NCI-H2171 treated with DMSO at 0.1 percent for 48 hours (cell line): ENCODE data around the gene ASPHD2.

ENCODE experiments used
- DNase-seq: peaks from one replicate; lab custom pipeline; 2025; lab: John Stamatoyannopoulos, UW

Gene ASPHD2

DNA sequence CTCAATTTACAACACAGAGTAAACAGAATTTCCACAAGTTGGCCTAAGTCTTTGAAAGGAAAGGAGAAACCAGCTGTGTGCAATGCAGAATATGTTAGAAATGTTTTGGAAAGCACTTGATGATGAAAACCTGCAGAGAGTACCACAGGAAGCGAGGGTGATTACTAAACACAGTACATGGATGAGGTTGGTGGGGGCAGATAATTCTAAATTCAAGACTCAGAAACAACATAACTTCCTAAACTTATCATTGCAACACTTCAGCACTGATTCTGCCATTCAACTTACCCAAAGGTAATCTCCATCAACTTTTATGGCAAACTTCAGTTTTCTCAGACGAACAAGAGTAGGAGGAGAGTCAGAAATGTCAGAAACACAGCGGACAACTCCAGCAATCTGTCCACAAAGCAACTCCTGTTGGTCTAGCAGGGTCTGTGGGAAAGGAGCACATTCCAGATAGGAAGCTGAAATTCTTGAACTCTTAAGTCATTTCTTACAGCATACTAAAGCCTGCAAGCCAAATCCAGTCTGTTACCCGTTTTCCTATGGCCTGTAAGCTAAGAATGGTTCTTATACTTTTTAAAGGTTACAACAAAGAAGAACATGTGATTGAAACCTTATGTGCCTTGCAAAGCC lies 47.8 kb downstream of the ASPHD2 start:
- DNase-seq = no peak

DNA sequence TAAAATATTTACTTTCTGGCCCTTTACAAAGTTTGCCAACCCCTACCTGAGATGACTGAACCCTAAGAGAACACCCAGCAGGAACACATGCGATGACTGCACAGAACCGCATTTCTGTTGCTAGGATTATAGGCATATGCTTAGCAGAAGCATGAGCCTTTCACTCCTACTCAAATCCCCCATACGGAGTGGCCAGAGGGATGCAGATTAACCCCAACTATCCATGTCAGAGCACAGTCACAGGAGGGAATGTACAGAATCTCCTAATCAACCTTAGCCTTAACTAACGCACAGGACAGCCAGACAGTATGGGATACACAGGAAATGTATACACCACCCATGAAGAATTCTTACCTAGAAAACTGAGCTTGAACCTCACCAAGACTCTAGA lies 48.3 kb downstream of the ASPHD2 start:
- DNase-seq = no peak

DNA sequence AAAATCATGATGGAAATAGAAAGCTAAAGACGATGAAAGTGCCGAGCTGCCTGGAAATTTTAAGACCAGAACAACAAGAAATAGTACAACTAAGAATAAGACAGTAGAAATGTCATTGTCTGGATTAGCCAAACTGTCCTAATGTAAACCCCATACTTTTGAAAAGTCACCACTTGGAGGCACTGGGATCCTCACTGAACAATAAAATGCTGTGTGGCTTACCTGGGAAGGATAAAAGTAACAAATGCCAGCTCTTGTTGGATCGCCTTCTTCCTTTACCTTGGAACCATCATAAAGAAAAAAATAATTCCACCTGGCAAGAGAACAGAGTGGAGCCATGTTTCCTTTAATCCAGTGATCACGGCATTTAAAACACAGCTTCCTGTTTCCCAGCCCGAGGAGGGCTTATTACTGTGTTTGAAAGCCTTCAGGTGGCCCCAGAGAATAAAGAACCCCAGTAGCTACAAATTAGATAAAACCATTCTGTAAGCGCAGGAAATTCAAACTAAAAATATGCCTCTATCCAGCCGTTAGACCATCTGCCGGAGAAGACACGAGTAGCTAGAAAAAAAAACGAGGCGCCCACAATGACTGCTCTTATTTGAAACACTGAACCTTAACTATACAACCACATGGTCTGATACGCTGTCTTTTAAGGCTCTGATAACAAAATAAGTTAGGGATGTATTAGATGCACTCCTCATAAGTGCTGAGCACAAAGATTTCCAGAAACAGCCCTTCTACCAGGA lies 50.2 kb downstream of the ASPHD2 start:
- DNase-seq = peak; percentile 79

DNA sequence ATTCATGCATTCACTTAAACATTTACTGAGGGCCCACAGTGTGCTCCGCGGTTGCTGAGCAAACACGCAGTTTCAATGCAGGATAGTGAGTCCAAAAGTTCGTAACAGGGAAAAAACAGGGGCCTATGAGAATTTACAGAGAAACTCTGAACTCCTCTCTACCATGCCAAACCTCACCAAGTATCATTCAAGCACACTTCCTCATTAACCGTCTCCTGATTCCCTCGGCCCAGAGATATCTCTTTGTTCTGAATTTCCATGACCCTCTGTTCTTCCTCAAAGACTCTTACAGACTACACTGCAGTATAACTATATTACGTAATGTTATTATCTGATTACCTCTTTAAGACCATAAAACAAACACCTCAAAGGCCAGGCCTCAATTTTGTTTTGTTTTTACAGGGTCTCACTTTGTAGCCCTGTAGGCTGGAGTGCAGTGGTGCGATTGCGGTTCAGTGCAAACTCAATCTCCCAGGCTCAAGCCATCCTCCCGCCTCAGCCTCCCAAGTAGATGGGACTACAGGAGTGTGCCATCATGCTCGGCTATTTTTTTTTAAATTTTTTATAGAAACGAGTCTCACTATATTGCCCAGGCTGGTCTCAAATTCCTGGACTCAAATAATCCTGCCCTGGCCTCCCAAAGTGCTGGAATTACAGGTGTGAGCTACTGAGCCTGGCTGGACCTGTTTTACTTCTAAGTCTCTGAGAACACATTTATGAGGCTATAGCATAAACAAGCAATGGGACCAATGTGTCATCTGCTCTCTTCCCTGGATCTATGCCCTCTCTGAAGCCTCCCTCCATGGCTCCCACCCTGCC lies 50.9 kb downstream of the ASPHD2 start:
- DNase-seq = peak; percentile 46

DNA sequence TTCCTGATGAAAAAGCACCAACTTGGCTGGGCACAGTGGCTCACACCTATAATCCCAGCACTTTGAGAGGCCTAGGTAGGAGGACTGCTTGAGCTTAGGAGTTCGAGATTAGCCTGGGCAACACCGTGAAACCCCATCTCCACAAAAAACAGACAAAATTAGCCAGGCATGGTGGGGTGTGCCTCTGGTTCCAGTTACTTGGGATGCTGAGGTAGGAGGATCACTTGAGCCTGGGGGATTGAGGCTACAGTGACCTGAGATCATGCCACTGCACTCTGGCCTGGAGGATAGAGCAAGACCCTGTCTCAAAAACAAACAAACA lies 51.5 kb downstream of the ASPHD2 start:
- no peak for DNase-seq

DNA sequence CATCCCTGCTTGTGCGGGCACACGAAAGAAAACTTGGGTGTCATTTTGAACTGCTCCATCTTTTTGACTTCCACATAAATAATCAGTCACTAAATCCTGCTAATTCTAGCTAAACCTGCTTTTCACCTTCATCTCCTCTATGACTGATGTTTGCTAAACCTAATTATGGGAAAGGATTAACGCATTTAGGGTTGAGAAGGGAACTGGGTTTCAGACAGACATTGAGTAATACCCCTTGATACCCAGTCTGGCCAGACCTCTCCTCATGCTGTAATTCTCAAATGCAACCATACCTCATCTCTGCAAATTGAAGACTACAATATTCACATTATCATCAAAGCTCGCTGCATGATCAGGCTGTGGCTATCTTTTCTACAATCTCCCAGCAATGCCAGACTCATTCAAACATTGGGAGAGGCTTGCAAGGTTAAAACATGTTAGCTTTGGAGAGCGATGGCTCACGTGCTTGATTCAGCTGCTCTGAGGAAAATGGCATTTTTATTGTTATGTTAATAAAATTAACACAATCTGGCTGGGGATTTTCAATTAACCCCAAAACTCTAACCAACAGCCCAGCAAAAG lies 52.1 kb downstream of the ASPHD2 start:
- DNase-seq = no peak

DNA sequence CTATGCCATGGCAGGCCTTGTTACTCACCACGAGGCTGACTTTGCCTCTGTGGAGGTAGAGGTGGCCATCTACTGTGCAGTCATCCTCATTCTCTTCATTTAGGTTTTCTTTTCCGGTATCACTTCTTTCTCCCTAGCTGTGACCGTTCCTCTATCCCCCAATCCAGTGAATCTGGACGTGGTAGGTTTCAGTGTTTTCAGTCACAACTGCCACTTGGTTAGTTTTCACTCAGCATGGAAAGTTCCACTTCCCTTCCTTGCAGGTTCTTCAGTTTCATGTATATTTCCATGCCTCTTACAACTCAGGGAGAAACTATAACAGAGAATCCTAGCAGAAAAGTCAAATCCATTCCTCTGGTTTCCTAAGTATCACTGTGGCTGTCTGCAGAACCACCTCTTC lies 52.6 kb downstream of the ASPHD2 start:
- DNase-seq = no peak

DNA sequence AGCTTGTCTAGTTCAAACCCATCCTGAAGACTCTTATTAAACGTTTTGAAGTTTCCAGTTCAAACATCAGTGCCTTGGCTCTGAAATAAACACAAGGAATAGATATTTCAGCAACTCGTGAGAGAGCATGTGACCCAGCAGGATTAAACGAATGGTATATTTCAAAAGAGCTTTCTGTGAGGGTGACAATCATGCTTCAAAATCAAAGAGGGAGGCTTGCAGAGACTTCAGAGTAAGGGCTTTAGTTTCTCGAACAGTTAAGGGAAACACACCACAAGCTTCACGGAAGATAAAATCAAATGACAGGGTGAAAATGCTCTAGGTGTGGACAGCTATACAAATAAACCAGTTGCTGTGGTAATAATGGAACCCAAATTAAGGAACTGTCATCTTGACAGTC lies 53.1 kb downstream of the ASPHD2 start:
- no peak for DNase-seq

DNA sequence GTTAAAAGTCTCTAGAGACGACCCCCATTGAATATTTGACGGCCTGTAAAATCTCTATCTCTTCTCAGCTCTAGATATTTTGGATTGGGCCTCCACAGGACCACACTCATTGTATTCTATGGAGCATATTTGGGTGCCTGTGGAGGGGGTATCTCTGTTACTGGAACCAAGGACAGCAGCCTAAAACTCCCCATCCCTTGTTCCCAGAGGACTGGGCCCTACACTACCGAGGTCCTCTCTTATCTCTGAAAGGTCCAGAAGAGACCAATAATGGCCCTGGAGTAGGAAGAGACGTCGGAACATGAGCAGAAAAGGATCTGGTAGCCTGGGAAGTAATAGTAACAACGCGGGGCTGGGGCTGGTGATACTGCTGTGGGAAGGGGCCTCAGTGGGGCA lies 54.0 kb downstream of the ASPHD2 start:
- DNase-seq = no peak

DNA sequence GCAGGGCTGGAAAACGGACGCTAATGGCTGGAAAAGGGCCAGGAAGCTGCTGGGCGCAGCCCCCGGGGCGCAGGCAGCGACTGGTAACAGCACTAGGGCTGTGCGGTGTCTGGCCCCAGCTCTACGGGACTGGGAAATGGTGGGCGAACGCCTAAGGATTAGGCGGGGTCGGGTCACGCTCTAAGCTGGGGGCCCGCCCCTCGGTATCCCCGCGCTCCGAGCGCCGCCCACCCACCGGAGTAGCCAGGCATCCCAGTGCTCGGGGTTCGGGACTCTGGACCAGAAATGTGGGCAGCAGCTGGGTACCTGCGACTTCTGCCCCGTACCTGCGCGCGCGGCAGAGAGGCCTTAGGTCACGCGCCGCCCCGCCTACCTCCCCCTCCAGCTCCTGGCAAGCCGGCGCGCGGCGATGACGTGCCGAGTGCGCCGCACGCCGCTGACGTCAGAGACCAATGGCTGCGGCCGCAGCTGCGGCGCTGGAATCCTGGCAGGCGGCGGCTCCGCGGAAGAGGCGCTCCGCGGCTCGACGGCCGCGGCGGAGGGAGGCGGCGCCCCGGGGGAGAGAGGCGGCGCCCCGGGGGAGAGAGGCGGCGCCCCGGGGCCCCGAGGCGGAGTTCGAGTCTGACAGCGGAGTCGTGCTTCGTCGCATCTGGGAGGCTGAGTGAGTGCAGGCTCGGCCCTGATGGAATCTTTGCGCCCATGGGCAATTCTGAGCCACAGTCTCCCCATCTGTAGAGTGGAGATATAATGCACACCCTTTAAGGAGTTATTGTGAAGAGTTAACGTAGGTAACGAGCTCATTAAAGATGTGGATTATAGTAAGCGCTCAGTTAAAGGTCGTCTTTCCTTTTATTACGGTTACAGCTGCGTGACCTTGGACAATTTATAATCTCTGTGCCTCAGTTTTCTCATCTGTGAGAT lies 54.6 kb downstream of the ASPHD2 start, which contains the start of the genes HPS4 and SRRD:
Gene HPS4, minus strand, starts transcription at position 345 of the 921 bp plus-strand sequence. CDS start 2,021 bp downstream, outside the sequence.
Gene SRRD, plus strand, starts transcription at position 439 of the 921 bp plus-strand sequence. Its CDS starts 14 bp downstream, at position 453.
- peak; percentile 88 for DNase-seq

DNA sequence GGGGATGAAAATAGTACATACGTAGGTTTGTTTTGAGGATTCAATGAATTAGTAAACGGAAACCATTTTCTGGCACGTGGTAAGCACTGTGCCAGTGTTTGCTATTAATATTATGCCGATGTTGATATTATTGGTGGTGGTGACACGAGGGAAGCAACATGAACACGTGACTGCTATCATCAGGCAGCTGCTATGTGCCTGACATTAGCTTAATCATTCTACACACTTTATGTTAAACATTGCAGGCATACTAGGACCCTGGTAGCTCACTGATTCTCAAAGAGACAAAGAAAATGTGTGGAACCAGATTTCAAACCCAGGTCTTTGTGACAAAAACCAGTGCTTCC lies 55.3 kb downstream of the ASPHD2 start:
- no peak for DNase-seq

DNA sequence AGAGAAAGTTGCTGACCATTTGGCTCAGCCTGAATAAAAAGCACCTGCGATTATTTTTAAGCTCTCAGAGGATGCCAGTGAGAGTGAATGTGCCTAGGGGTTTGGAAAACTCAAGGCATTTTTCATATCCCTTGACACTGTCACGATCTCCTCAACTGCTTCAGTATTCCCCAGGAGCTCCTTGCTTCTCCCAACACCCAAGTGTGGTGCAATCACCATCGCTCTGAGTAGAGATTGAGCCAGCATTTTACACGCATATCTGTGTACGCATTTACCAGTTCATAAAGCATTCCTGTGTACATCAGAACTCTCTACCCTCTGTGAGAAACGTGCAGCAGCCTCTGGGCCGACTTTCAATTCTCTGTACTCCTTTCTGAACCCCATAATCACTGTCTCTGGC lies 56.0 kb downstream of the ASPHD2 start:
- DNase-seq = no peak

DNA sequence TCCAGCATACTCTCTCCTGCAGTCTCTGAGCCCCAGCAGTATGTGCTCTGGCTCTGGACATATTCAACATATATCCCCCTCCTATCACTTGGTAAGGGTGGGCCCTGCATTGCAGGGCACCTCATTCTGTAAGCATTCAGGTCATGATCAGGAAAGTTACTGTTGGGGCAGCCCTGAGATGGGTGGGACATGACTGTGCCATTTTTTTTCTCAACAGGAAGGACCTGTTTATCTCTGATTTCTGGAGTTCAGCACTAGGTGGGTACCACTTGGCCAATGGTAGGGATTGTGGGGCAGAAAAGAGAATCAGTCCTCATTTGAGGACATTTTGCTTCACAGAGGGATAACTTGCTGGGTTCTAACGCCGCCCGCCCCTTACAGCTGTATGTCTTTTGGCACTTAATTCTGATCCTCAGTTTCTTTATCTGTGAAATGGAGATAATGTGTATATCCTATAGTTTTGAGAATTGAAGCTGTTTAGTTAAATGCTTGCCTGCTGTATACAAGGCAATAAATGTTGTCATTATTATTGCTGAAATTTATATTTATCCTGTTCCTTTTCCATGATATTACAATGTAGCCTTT lies 56.8 kb downstream of the ASPHD2 start:
- DNase-seq = no peak

DNA sequence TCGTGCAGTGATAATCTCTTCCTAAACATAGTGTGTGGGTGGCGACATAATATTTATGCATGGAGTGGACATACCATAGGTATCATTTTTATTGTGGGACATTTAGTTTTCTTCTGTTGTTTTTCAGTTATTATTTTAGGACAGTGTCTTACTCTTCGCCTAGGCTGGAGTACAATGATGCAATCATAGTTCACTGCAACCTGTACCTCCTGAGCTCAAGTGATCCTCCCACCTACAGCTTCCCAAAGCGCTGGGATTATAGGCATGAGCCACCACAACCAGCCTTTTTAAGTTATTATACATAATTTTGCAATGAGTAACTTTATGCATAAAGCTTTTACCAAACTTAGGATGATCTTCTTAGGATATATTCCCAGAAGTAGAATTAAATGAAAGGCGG lies 57.3 kb downstream of the ASPHD2 start:
- DNase-seq = no peak

DNA sequence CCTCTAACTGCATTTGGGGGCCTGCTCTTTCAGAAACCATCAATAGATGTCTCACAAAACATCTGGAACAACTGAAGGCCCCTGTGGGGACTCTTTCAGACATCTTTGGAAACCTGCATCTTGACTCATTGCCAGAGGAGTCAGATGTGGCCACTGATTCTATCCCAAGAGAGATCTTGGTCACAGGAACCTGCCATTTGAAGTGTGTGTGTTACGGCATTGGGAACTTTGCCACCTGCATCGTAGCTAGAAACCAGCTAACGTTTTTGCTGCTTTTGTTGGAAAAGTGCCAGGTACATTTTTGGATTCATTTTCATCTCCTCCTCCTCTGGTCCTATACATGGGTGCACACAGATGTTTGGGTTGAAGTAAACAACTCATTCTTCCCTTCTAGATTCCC lies 58.9 kb downstream of the ASPHD2 start:
- peak; percentile 6 for DNase-seq

DNA sequence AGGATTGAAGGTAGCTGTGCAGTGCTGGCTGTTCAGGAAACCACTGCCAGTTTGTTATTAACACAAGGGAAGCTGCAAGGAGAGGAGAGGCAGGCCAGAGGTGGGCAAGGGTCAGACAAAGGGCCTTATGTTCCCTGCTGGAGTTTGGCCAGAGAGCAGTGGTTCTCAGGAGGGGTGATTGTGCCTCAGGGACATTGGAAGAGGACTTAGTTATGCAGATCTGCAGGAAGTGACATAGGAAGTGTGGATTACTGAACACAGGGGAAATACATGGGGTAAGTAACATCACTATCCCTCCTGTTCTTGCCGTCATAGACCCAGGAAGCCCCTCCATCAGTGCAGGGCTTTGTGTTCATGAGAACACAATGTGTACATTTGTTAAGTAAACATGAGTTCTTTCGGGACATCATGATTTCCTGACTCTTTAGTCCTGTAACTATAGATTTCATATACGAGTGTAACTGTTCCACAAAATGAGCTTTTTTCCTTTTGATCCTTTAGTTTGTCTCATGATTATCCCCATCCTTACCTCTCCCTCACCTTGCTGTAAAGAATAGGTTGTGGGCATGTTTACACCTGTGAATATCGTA lies 60.5 kb downstream of the ASPHD2 start:
- DNase-seq = no peak

DNA sequence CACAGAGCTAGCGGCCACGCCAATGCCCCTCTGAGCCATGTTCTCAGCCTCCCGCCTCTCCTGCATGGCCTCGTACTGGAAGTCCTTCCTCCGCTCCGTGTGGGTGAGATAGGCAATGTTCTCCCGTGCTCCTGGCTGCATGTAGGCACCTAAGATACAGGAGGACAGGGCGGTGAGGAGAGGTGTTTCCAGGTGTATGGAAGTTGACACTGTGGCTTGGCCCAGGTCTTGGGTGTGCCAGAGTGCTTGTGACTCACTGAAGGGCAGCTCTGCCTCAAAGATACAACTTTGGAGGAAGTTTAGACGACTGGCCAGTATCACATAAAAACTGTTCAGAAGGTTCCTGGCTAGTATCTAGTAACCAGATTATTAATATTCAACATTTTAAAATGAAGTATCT lies 63.2 kb downstream of the ASPHD2 start:
- DNase-seq = no peak

DNA sequence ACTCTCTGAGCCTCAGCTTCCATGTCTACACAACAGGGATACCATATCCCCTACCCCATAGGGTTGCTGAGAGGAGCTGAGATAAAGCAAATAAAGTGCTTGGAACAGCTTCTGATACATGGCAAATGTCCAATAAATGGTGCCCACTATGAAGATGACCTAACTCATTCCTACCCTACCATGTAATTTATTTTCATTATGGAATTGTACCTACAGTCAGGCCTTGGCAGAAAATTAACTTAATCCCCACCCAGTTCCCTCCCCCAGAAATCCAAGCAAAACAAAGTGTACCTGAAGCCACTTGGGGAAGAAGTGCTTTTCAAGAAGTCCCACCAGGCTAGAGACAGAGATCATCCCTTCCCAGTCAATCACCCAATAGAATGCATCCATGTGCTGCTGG lies 65.4 kb downstream of the ASPHD2 start:
- no peak for DNase-seq
